Memory B cell (primary cell): ENCODE results near the gene ADH1C.
"Not testable (repeated sequence)": the region's sequence is repeated elsewhere in the genome, so short reads cannot be mapped to it uniquely, and the experiment has no call there.

Experiments used
- ATAC-seq: fragments of 150-1000 bp; cut with Tn5 transposase; 2 replicates; pipeline ENCODE4 v1.10.0; 2021; ENCODE audit warnings: low read depth, mild to moderate bottlenecking, moderate library complexity
- DNase-seq, 2 donors: peaks; one replicate each; pipeline ENCODE4 v3.0.0; 2022; ENCODE audit warnings: low spot score in 2 of 2
- H3K27ac Mint-ChIP-seq: one replicate; pipeline ENCODE4 v1.8.0; 2022; ENCODE audit warnings: mild to moderate bottlenecking, moderate library complexity, mixed read lengths
- H3K27me3 Mint-ChIP-seq: one replicate; pipeline ENCODE4 v1.8.0; 2022; ENCODE audit warnings: mixed read lengths
- H3K36me3 Mint-ChIP-seq: one replicate; pipeline ENCODE4 v1.8.0; 2022; ENCODE audit warnings: mild to moderate bottlenecking, mixed read lengths
- H3K4me1 Mint-ChIP-seq: one replicate; pipeline ENCODE4 v1.8.0; 2022; ENCODE audit warnings: mixed read lengths
- H3K4me3 Mint-ChIP-seq: one replicate; pipeline ENCODE4 v1.8.0; 2022; ENCODE audit warnings: mild to moderate bottlenecking, moderate library complexity, mixed read lengths
- H3K9me3 Mint-ChIP-seq: one replicate; pipeline ENCODE4 v1.8.0; 2022; ENCODE audit warnings: mixed read lengths

The ADH1C gene

DNA sequence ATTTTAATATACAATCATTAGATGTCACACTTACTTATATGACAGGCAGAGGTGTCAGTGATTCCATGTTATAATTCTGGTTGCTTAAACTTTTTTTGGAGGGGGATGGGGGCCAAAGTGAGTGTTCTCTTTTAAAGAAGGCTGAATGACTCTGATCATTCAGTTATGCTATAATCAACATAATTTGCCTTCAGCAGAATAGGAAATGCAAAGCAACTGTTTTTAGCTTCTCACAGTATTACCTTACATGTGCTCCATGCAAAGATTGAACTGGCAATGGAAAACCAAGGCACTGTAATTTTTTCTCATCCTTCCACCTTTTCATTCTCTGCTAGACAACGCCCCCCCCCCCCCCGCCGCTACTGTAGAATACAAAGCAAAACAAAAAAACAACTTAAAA, 13.4 kb downstream of the ADH1C start:
- H3K27me3 Mint-ChIP-seq, result peaks cover 2% of the 10 kb centered on the region
- DNase-seq (no peak), ATAC-seq (no peak)
- no peaks in the 10 kb centered on the region for H3K4me1 Mint-ChIP-seq
- no peaks in the 10 kb centered on the region for H3K36me3 Mint-ChIP-seq
- H3K9me3 Mint-ChIP-seq, result no peaks in the 10 kb centered on the region
- H3K27ac Mint-ChIP-seq, result no peak overlapping the region
- no peak overlapping the region for H3K4me3 Mint-ChIP-seq

- Mint-ChIP-seq H3K4me1 (no peaks in the 10 kb centered on the region), H3K27me3 (peaks cover 2% of the 10 kb centered on the region), H3K27ac (no peak overlapping the region), H3K4me3 (no peak overlapping the region), H3K36me3 (no peaks in the 10 kb centered on the region), H3K9me3 (no peaks in the 10 kb centered on the region)
- DNase-seq (no peak), ATAC-seq (no peak)
These were observed 16.0 kb downstream of the ADH1C start for GRCh38 chr4:99336553-99336952.

DNA sequence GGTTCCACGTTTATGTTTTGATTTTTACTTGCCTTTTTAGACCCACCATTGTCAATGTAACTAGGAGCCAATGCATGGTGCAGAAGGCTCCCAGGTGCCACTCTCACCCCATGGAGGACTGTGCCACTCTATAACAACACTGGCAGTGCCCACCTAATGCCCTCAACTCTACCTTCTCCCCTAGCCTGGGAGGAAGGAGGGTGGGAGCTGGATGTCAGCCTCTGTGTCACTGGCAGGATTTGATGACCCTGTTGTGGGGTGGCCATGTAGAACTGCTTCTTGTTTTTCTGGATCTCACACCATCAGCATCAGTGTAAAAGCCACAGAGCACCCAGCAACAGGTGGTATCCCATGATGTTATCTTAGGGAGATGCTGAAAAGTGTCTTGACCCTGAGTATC, 17.7 kb downstream of the ADH1C start:
- H3K4me1 Mint-ChIP-seq, result no peaks in the 10 kb centered on the region
- peaks cover 2% of the 10 kb centered on the region for H3K27me3 Mint-ChIP-seq
- ATAC-seq, result no peak
- H3K36me3 Mint-ChIP-seq, result no peaks in the 10 kb centered on the region
- no peak overlapping the region for H3K4me3 Mint-ChIP-seq
- no peak for DNase-seq
- H3K9me3 Mint-ChIP-seq, result no peaks in the 10 kb centered on the region
- no peak overlapping the region for H3K27ac Mint-ChIP-seq

GRCh38 chr4:99330648-99331047, 21.9 kb downstream of the ADH1C start:
- H3K27me3 Mint-ChIP-seq, result no peaks in the 10 kb centered on the region
- H3K9me3 Mint-ChIP-seq, result peaks cover 2% of the 10 kb centered on the region
- H3K36me3 Mint-ChIP-seq, result no peaks in the 10 kb centered on the region
- DNase-seq, result no peak
- no peak overlapping the region for H3K27ac Mint-ChIP-seq
- no peaks in the 10 kb centered on the region for H3K4me1 Mint-ChIP-seq
- ATAC-seq, result no peak
- H3K4me3 Mint-ChIP-seq, result no peak overlapping the region

DNA sequence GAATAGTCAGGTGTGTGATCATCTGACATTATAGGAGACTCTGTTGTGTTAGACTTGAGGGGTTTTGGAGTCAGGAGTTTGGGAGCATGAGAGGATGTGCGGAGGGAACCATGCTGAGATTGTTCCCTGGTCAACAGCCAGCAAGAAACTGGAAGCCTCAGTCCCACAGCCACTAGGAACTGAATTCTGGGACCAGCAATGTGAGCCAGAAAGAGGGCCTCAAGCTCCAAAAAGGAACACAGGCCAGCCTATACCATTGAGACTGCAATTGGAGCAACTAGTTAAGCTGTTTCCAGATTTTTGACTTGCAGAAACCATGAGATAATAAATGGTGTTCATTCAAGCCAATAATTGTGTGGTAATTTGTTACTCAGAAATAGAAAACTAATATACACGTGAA, 22.7 kb downstream of the ADH1C start:
- no peak overlapping the region for H3K4me3 Mint-ChIP-seq
- no peaks in the 10 kb centered on the region for H3K4me1 Mint-ChIP-seq
- H3K27me3 Mint-ChIP-seq, result no peaks in the 10 kb centered on the region
- peaks cover 2% of the 10 kb centered on the region for H3K9me3 Mint-ChIP-seq
- no peak for DNase-seq
- no peak overlapping the region for H3K27ac Mint-ChIP-seq
- H3K36me3 Mint-ChIP-seq, result no peaks in the 10 kb centered on the region
- ATAC-seq, result no peak

GRCh38 chr4:99324979-99325378, 27.6 kb downstream of the ADH1C start:
- Mint-ChIP-seq H3K36me3 (no peaks in the 10 kb centered on the region), H3K9me3 (peaks cover 2% of the 10 kb centered on the region), H3K27ac (no peak overlapping the region), H3K4me3 (no peak overlapping the region), H3K4me1 (no peaks in the 10 kb centered on the region), H3K27me3 (peaks cover 3% of the 10 kb centered on the region)
- no peak for DNase-seq
- no peak for ATAC-seq

DNA sequence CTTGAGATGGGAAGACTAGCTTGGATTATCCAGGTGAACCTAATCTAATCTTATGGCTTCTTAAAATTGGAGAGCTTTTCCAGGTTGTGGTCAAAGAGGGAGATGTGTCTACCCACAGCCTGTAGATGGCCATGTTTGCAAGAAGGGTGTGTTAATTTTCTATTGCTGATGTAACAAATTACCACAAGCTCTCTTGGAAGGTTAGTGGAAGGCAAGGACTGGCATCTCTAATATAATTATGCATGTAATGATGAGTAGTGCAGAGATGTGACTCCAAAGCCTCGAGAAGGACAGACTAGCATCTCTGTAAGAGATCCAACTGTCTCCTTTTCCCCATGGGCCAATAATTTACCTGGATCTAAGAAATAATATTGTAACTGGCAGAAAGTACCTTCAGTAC, 28.2 kb downstream of the ADH1C start:
- no peaks in the 10 kb centered on the region for H3K4me1 Mint-ChIP-seq
- no peak for DNase-seq
- no peaks in the 10 kb centered on the region for H3K9me3 Mint-ChIP-seq
- H3K36me3 Mint-ChIP-seq, result no peaks in the 10 kb centered on the region
- no peak overlapping the region for H3K27ac Mint-ChIP-seq
- no peak for ATAC-seq
- no peak overlapping the region for H3K4me3 Mint-ChIP-seq
- peaks cover 3% of the 10 kb centered on the region for H3K27me3 Mint-ChIP-seq

GRCh38 chr4:99323756-99324155, 28.8 kb downstream of the ADH1C start:
- peaks cover 7% of the 10 kb centered on the region for H3K27me3 Mint-ChIP-seq
- DNase-seq, result no peak
- H3K4me3 Mint-ChIP-seq, result no peak overlapping the region
- no peaks in the 10 kb centered on the region for H3K4me1 Mint-ChIP-seq
- H3K27ac Mint-ChIP-seq, result no peak overlapping the region
- no peaks in the 10 kb centered on the region for H3K9me3 Mint-ChIP-seq
- no peak for ATAC-seq
- H3K36me3 Mint-ChIP-seq, result no peaks in the 10 kb centered on the region

DNA sequence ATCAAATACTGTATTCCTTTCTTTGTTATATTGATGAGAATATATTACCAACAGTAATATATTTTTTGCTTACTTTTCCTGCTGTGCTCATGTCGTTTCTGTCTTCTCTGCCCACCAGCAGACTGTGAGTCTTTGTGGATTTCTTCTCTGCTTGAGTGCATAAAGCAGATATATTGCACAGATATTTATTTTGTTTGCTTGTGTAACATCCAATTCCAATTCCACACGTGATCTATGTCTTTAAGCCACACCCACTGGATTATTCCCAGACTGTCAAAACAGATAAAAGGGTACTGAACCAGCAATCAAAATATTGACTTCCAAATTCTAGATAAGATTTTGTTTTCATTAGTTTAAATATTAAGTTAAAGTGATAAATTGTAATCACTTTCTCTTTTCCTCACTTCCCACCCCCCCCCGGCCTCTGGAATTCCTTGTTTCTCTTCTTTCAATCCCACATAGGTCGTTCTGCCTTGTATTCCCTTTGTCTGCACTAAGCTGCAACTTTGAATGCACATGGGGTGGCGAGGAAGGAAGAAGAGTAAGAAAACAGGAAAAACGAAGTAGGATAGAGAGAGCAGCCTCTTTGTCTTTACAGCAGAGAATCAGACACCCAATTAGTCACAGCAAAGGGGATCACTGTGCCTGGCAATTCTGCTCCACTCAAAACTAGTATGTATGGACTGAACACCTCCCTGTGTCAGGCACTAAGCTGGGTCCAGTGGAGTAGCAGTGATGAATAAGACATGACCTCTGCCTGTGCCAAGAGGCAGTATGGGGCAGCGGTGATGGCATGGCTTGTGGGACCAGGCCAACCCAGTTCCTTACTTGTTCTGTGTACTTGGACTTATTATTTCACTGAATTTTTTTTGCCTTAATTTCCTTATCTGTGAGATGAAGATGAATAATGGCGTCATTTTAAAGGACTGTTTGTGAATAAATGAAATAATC, 31.0 kb downstream of the ADH1C start, which contains the start of gene ADH1B:
Gene ADH1B (minus strand): TSS at position 161 of the 951 bp plus-strand sequence. CDS start 70 bp downstream, at position 91.
- ATAC-seq, result no peak
- Mint-ChIP-seq H3K4me3 (no peak within 1 kb of the TSS), H3K9me3 (no peaks in the 10 kb centered on the region), H3K36me3 (no peaks in the 10 kb centered on the region), H3K27ac (no peak within 1 kb of the TSS), H3K4me1 (no peaks in the 10 kb centered on the region), H3K27me3 (peaks cover 7% of the 10 kb centered on the region)
- DNase-seq, result no peak

- H3K4me1 Mint-ChIP-seq, H3K27me3 Mint-ChIP-seq, H3K9me3 Mint-ChIP-seq, H3K27ac Mint-ChIP-seq, DNase-seq, H3K36me3 Mint-ChIP-seq, ATAC-seq, H3K4me3 Mint-ChIP-seq: not testable (repeated sequence)
These were observed 34.7 kb downstream of the ADH1C start for GRCh38 chr4:99317811-99318210.

- ATAC-seq, result no peak
- H3K36me3 Mint-ChIP-seq, result no peaks in the 10 kb centered on the region
- no peaks in the 10 kb centered on the region for H3K9me3 Mint-ChIP-seq
- no peak for DNase-seq
- H3K4me3 Mint-ChIP-seq, result no peak overlapping the region
- H3K27me3 Mint-ChIP-seq, result peaks cover 5% of the 10 kb centered on the region
- no peak overlapping the region for H3K27ac Mint-ChIP-seq
- no peaks in the 10 kb centered on the region for H3K4me1 Mint-ChIP-seq
These were observed 35.2 kb downstream of the ADH1C start for GRCh38 chr4:99317354-99317753.

DNA sequence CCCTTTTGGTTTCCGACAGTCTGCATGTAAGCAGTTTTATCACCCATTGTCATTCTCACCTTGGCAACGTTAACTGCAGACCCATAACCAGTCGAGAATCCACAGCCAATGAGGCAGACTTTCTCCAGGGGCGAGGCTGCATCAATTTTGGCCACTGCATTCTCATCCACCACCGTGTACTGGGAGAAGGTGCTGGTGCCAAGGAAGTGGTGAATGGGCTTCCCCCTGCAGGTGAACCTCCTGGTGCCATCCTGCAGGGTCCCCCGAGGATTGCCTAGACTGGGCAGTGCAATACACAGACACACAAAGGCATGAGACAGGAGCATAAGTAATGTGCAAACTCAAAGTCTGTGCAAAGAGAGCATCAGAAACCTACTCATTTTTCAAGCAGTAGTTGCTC, 36.7 kb downstream of the ADH1C start:
- no peak overlapping the region for H3K4me3 Mint-ChIP-seq
- no peaks in the 10 kb centered on the region for H3K36me3 Mint-ChIP-seq
- H3K4me1 Mint-ChIP-seq, result no peaks in the 10 kb centered on the region
- H3K9me3 Mint-ChIP-seq, result no peaks in the 10 kb centered on the region
- ATAC-seq (no peak), DNase-seq (no peak)
- H3K27ac Mint-ChIP-seq, result no peak overlapping the region
- peaks cover 5% of the 10 kb centered on the region for H3K27me3 Mint-ChIP-seq

- Mint-ChIP-seq H3K27ac (no peak overlapping the region), H3K27me3 (peaks cover 2% of the 10 kb centered on the region)
These were observed 38.3 kb downstream of the ADH1C start for GRCh38 chr4:99314211-99314610.

GRCh38 chr4:99310389-99310788, 42.2 kb downstream of the ADH1C start:
- no peaks in the 10 kb centered on the region for H3K27me3 Mint-ChIP-seq
- H3K9me3 Mint-ChIP-seq, result no peaks in the 10 kb centered on the region
- H3K36me3 Mint-ChIP-seq, result no peaks in the 10 kb centered on the region
- H3K4me1 Mint-ChIP-seq, result no peaks in the 10 kb centered on the region
- ATAC-seq (no peak), DNase-seq (no peak)
- no peak overlapping the region for H3K4me3 Mint-ChIP-seq
- no peak overlapping the region for H3K27ac Mint-ChIP-seq

More at GRCh38 chr4:99314211-99314610, 38.3 kb downstream of the ADH1C start:
- Mint-ChIP-seq H3K9me3 (no peaks in the 10 kb centered on the region), H3K4me3 (no peak overlapping the region), H3K4me1 (no peaks in the 10 kb centered on the region), H3K36me3 (no peaks in the 10 kb centered on the region)
- DNase-seq (no peak), ATAC-seq (no peak)
